ENCODE results near the gene GNLY.
"Not testable (repeated sequence)": the region's sequence is repeated elsewhere in the genome, so short reads cannot be mapped to it uniquely, and the experiment has no call there.

The GNLY gene

GRCh38 chr2:85711578-85712060, 17.5 kb downstream of the GNLY start:
- DNase-seq: no peak

- no peak for DNase-seq
These were observed 18.2 kb downstream of the GNLY start for GRCh38 chr2:85712336-85712735.

- no peak for DNase-seq
These were observed 18.9 kb downstream of the GNLY start for GRCh38 chr2:85712849-85713612.

GRCh38 chr2:85713836-85714235, 19.7 kb downstream of the GNLY start:
- DNase-seq: no peak

- not testable (repeated sequence) for DNase-seq
These were observed 20.3 kb downstream of the GNLY start for GRCh38 chr2:85714421-85714820.

- no peak for DNase-seq
These were observed 20.7 kb downstream of the GNLY start for GRCh38 chr2:85714841-85715240.

- DNase-seq: no peak
These were observed 22.3 kb downstream of the GNLY start for GRCh38 chr2:85716346-85716914.

GRCh38 chr2:85717308-85718008, 23.3 kb downstream of the GNLY start:
- DNase-seq: no peak

GRCh38 chr2:85718009-85718391, 23.8 kb downstream of the GNLY start:
- peak; percentile 51 for DNase-seq

GRCh38 chr2:85718885-85719492, 24.8 kb downstream of the GNLY start:
- no peak for DNase-seq

- no peak for DNase-seq
These were observed 25.6 kb downstream of the GNLY start for GRCh38 chr2:85719609-85720240.

GRCh38 chr2:85720533-85720932, 26.4 kb downstream of the GNLY start:
- no peak for DNase-seq

- DNase-seq: no peak
These were observed 27.5 kb downstream of the GNLY start for GRCh38 chr2:85721641-85722040.

- no peak for DNase-seq
These were observed 28.4 kb downstream of the GNLY start for GRCh38 chr2:85722519-85722918.

- DNase-seq: no peak
These were observed 29.7 kb downstream of the GNLY start for GRCh38 chr2:85723707-85724360.

- no peak for DNase-seq
These were observed 30.6 kb downstream of the GNLY start for GRCh38 chr2:85724731-85725181.

GRCh38 chr2:85725451-85725850, 31.3 kb downstream of the GNLY start:
- DNase-seq: no peak

GRCh38 chr2:85727798-85728197, 33.6 kb downstream of the GNLY start:
- DNase-seq: no peak

- DNase-seq: no peak
These were observed 34.2 kb downstream of the GNLY start for GRCh38 chr2:85728342-85728741.

- peak; percentile 85 for DNase-seq
These were observed 35.0 kb downstream of the GNLY start for GRCh38 chr2:85728883-85729824.

- DNase-seq: no peak
These were observed 35.8 kb downstream of the GNLY start for GRCh38 chr2:85729825-85730510.
